GM12878 (cell line): ENCODE measurements around the gene EPB41. TPM values are rescaled to one million over a fixed set of nuclear protein-coding genes. Genes with fewer than 3 reads are reported as not detected.

Experiments used
- ATAC-seq: fragments of 200-7000 bp; cut with Tn5 transposase; 3 replicates; pipeline ENCODE4 v1.9.1; 2020; ENCODE audit warnings: mild to moderate bottlenecking, moderate library complexity
- BruUV-seq: library from RNA; stranded (reverse); fragments of 400-500 nt; replicated peaks from 2 replicates; lab custom pipeline; 2021; lab: Mats Ljungman, UMichigan
- CTCF ChIA-PET: fragments of 300-600 bp; sonication (Branson Sonifier 250); formaldehyde crosslinking; extraction: SDS; loops from one replicate; lab custom pipeline; 2021; ENCODE audit warnings: inconsistent platforms; lab: Yijun Ruan, JAX
- POLR2A ChIA-PET: fragments of 350-600 bp; formaldehyde crosslinking; extraction: SDS; loops from one replicate; lab custom pipeline; 2021; ENCODE audit warnings: inconsistent platforms; lab: Charles Lee
- RAD21 ChIA-PET: fragments of 300-600 bp; sonication (Branson Sonifier 250); formaldehyde crosslinking; loops from one replicate; lab custom pipeline; 2023; ENCODE audit warnings: antibody characterized with exemption; ENCODE audit not compliant: unreplicated experiment; lab: Charles Lee
- SMC1A ChIA-PET: fragments of 300-600 bp; sonication (Branson Sonifier 250); formaldehyde crosslinking; loops from one replicate; lab custom pipeline; 2023; ENCODE audit not compliant: unreplicated experiment, uncharacterized antibody; lab: Charles Lee
- DNase-seq: peaks from one replicate; pipeline ENCODE4 v3.0.0-alpha.2; 2011; ENCODE audit warnings: low read depth, low spot score
- FAIRE-seq: peaks from 3 replicates; lab custom pipeline; 2011; peaks lifted over from hg19 to GRCh38; lab: Jason Lieb, UNC
- H2AFZ ChIP-seq: 2 replicates; pipeline ENCODE4 v1.6.0; 2011; ENCODE audit warnings: low read depth, low read length, control low read depth; ENCODE audit not compliant: control insufficient read depth
- H3K27ac ChIP-seq: 2 replicates; pipeline ENCODE4 v1.5.1; 2011; ENCODE audit warnings: control low read depth; ENCODE audit not compliant: control insufficient read depth, insufficient read depth
- H3K27me3 ChIP-seq, 2 experiments: replicated peaks in 1 of 2; 2 replicates each; pipeline versions ENCODE4 v1.6.0 to v1.6.1; 2011; ENCODE audit warnings: low read length in 1 of 2; ENCODE audit not compliant: control insufficient read depth in 2 of 2, insufficient read depth in 2 of 2
- H3K36me3 ChIP-seq, 2 experiments: 2 replicates each; pipeline ENCODE4 v1.5.1; 2011; ENCODE audit warnings: low read length in 1 of 2; ENCODE audit not compliant: control insufficient read depth in 2 of 2, insufficient read depth in 2 of 2
- H3K4me1 ChIP-seq: 2 replicates; pipeline ENCODE4 v1.6.1; 2011; ENCODE audit warnings: mild to moderate bottlenecking, low read length, moderate library complexity, mixed read lengths; ENCODE audit not compliant: control insufficient read depth, insufficient read depth
- H3K4me2 ChIP-seq: 2 replicates; pipeline ENCODE4 v1.6.0; 2011; ENCODE audit warnings: control low read depth; ENCODE audit not compliant: control insufficient read depth, insufficient read depth
- H3K4me3 ChIP-seq: fragments of 200-600 bp; sonication (generic); 2 replicates; pipeline ENCODE4 v1.5.1; 2016
- H3K79me2 ChIP-seq: 2 replicates; pipeline ENCODE4 v1.6.0; 2011; ENCODE audit warnings: low read length; ENCODE audit not compliant: control insufficient read depth, insufficient read depth
- H3K9ac ChIP-seq: 2 replicates; pipeline ENCODE4 v1.8.0; 2011; ENCODE audit warnings: low read length, control low read depth, mixed read lengths; ENCODE audit not compliant: control insufficient read depth, insufficient read depth
- H3K9me3 ChIP-seq: replicated peaks from 3 replicates; pipeline ENCODE4 v1.5.1; 2011; ENCODE audit warnings: mild to moderate bottlenecking, low read length; ENCODE audit not compliant: control insufficient read depth, insufficient read depth
- H4K20me1 ChIP-seq: 2 replicates; pipeline ENCODE4 v1.6.0; 2011; ENCODE audit not compliant: control insufficient read depth, insufficient read depth
- EGR1 ChIP-seq, 2 experiments: IDR thresholded peaks; 1 replicate in 1 of 2; 2 replicates in 1 of 2; pipeline ENCODE4 v1.6.1; 2011 to 2012; ENCODE audit warnings: low read depth in 2 of 2, low read length in 2 of 2, borderline replicate concordance in 1 of 2, mild to moderate bottlenecking in 1 of 2, moderate library complexity in 1 of 2
- MEF2B ChIP-seq: fragments of 450-650 bp; IDR thresholded peaks from 2 replicates; pipeline ENCODE4 v1.6.1; 2018; ENCODE audit warnings: mild to moderate bottlenecking, moderate library complexity; ENCODE audit not compliant: partially characterized antibody, poor library complexity, severe bottlenecking
- SMC3 ChIP-seq: IDR thresholded peaks from 2 replicates; pipeline ENCODE4 v1.6.1; 2011; ENCODE audit warnings: low read length, improper control_type of control experiment, borderline replicate concordance
- SRF ChIP-seq, 2 experiments: IDR thresholded peaks; 2 replicates each; pipeline ENCODE4 v1.6.1; 2011; ENCODE audit warnings: low read depth in 2 of 2, low read length in 2 of 2, mild to moderate bottlenecking in 1 of 2, moderate library complexity in 1 of 2
- STAT1 ChIP-seq: fragments of 450-650 bp; conservative IDR thresholded peaks from 2 replicates; pipeline ENCODE4 v1.6.1; 2014; ENCODE audit warnings: antibody characterized with exemption, mild to moderate bottlenecking
- ZBED1 ChIP-seq: IDR thresholded peaks from 2 replicates; pipeline ENCODE4 v1.6.1; 2016; ENCODE audit warnings: borderline replicate concordance
- ZBTB11 ChIP-seq: fragments of 450-650 bp; formaldehyde crosslinking; IDR thresholded peaks from 2 replicates; pipeline ENCODE4 v1.5.0; 2022; ENCODE audit warnings: mild to moderate bottlenecking, missing genetic modification characterization
- WGBS: methylation state at CpG from one replicate; pipeline ENCODE4 v1.1.6; 2016; ENCODE audit warnings: low lambda C conversion rate; ENCODE audit not compliant: insufficient replicate concordance, insufficient coverage; ENCODE audit errors: missing lambda C conversion rate; 5-methylcytosine and 5-hydroxymethylcytosine counted together
- in situ Hi-C: fragments of 300-500 bp; cut with MboI; formaldehyde crosslinking; loops from 9 replicates; pipeline ENCODE4 v1.14.3; 2018; ENCODE audit warnings: mixed read lengths
- intact Hi-C: fragments of 100-400 bp; cut with micrococcal nuclease; formaldehyde crosslinking; loops from one replicate; pipeline ENCODE4 v1.14.2; 2022; ENCODE audit not compliant: unreplicated experiment
- polyA plus RNA-seq, 11 experiments: library from polyadenylated mRNA; depleted of rRNA in 4 of 11; unstranded in 6 of 11; stranded (reverse) in 5 of 11; fragments of >200 nt; fragmentation: Nextera tagmentation in 4 of 11; fragmentation: Illumina TruSeq in 1 of 11; extraction: Ambion mirVana in 4 of 11; extraction: Trizol in 1 of 11; gene quantifications; 1 replicate in 1 of 11; 2 replicates in 10 of 11; pipeline versions ENCODE4 v1.2.1 to v1.2.3, GENCODE V29; 2011 to 2016; ENCODE audit warnings: inconsistent platforms in 2 of 11, missing spikeins in 2 of 11, low read depth in 1 of 11
- total RNA-seq, 4 experiments: library from RNA; depleted of rRNA in 3 of 4; stranded (reverse); fragments of >200 nt in 3 of 4; fragmentation: Illumina TruSeq in 1 of 4; extraction: Trizol in 1 of 4; gene quantifications; 2 replicates each; pipeline versions ENCODE4 v1.2.1 to v1.2.3, GENCODE V29; 2013 to 2021
- TF ChIP-seq, protein P1 (sequence below): fragments of 450-650 bp; IDR thresholded peaks from 2 replicates; pipeline ENCODE4 v1.6.1; 2016; ENCODE audit warnings: mild to moderate bottlenecking

Gene EPB41
- total and polyA plus RNA-seq, 10 of the 15 experiments (the other 5 are each of a cell fraction or from before 2014, with no cell fraction given), result 1.1 to 77.6 (median 58.8) TPM

GRCh38 chr1:29128739-29129138, 214.4 kb downstream of the EPB41 start:
- DNase-seq (no peak), ATAC-seq (no peak), FAIRE-seq (no peak)
- ChIA-PET SMC1A (no interaction called here), CTCF (interaction anchor here (0.9 kb wide), 1 partner anchor 247 kb away, joined by 3 read pairs; no protein-coding TSS in a partner anchor), POLR2A (no interaction called here), RAD21 (no interaction called here)
- no peaks in the 10 kb centered on the region for H3K4me1 ChIP-seq
- no TSS peak for BruUV-seq
- no peak overlapping the region for H2AFZ ChIP-seq
- no peak overlapping the region for H3K27ac ChIP-seq
- no peaks in the 10 kb centered on the region for H4K20me1 ChIP-seq
- H3K79me2 ChIP-seq, result no peaks in the 10 kb centered on the region
- intact Hi-C loops (no loop called here), in situ Hi-C loops (no loop called here)
- H3K27me3 ChIP-seq, result peaks cover 1 to 3% of the 10 kb centered on the region in 2 experiments; a peak in 2 of 4 replicates
- H3K9me3 ChIP-seq, result no peaks in the 10 kb centered on the region
- no peak overlapping the region for H3K4me3 ChIP-seq
- no peak overlapping the region for H3K4me2 ChIP-seq
- WGBS, result 36% methylated on average over 6 of the region's 6 CpGs
- no peaks in the 10 kb centered on the region for H3K36me3 ChIP-seq
- no peak for TF ChIP-seq STAT1
- no peak for TF ChIP-seq SMC3
- no peak for TF ChIP-seq SRF (IDR thresholded peaks at IDR 0.05; ENCODE audit: low read depth in 2 of 2, low read length in 2 of 2)
- TF ChIP-seq, protein P1, sequence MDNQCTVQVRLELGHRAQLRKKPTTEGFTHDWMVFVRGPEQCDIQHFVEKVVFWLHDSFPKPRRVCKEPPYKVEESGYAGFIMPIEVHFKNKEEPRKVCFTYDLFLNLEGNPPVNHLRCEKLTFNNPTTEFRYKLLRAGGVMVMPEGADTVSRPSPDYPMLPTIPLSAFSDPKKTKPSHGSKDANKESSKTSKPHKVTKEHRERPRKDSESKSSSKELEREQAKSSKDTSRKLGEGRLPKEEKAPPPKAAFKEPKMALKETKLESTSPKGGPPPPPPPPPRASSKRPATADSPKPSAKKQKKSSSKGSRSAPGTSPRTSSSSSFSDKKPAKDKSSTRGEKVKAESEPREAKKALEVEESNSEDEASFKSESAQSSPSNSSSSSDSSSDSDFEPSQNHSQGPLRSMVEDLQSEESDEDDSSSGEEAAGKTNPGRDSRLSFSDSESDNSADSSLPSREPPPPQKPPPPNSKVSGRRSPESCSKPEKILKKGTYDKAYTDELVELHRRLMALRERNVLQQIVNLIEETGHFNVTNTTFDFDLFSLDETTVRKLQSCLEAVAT, result no peak
- no peak for TF ChIP-seq ZBED1
- no peak for TF ChIP-seq ZBTB11 (CRISPR knock-in tag)
- no peak for TF ChIP-seq MEF2B
- TF ChIP-seq EGR1 (IDR thresholded peaks at IDR 0.05; ENCODE audit: borderline replicate concordance in 1 of 2, low read depth in 2 of 2, low read length in 2 of 2), result no peak
- no peak overlapping the region for H3K9ac ChIP-seq
